ENCODE measurements around the gene DNAJB14. TPM values are rescaled to one million over a fixed set of nuclear protein-coding genes. Genes with fewer than 3 reads are reported as not detected.

The DNAJB14 gene
- total and polyA plus RNA-seq, 2 of the 4 experiments (the other 2 are of a cell fraction), result 12.9 to 15.6 TPM

DNA sequence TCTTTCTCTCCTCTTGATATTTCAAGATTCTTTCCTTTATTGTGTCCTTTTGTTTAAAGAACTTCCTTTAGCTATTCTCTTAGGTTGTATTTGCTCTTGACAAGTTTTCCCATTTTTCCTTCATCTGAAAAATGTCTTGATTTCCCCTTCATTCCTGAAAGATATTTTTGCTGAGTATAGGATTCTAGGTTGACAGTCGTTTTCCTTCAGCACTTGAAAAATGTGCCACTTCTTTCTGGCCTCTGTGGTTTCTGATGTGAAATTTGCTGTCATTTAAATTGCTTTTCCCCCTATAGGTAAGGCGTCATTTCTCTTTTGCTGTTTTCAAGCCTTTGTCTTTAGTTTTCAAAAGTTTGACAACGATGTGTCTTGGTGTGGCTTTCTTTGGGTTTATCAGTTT lies 28.8 kb downstream of the DNAJB14 start:
- dilution Hi-C loops (cut with HindIII; ENCODE audit: low sequenced_read_pairs, unreplicated experiment), result no loop called here
- H4K8ac ChIP-seq (ENCODE audit: low read depth in 2 of 2, low read length in 2 of 2), result no peak overlapping the region
- H3K14ac ChIP-seq (replicated peaks; ENCODE audit: low read depth, low read length), result no peak overlapping the region
- no peak overlapping the region for H3K4me3 ChIP-seq (ENCODE audit: insufficient read depth, low read depth, low read length)
- H2BK120ac ChIP-seq (ENCODE audit: low read depth, low read length), result no peak overlapping the region
- CTCF ChIA-PET, result no interaction called here
- H4K20me1 ChIP-seq (ENCODE audit: insufficient read depth, low read length), result no peaks in the 10 kb centered on the region
- peaks cover 13% of the 10 kb centered on the region for H3K36me3 ChIP-seq (ENCODE audit: control insufficient read depth, insufficient read depth, low read length)
- ATAC-seq (ENCODE audit: low read depth) (no peak), DNase-seq (no peak)
- H2BK20ac ChIP-seq (ENCODE audit: low read depth, low read length), result no peak overlapping the region
- no peak overlapping the region for H2BK15ac ChIP-seq (ENCODE audit: low read depth, low read length)
- in situ Hi-C loops (cut with MboI; ENCODE audit: low sequenced_read_pairs), result no loop called here
- no peak overlapping the region for H3K4ac ChIP-seq (ENCODE audit: low read depth, low read length)
- H3K18ac ChIP-seq (ENCODE audit: low read depth, low read length), result no peak overlapping the region
- no peak overlapping the region for H2BK5ac ChIP-seq (ENCODE audit: low read depth, low read length, poor library complexity, severe bottlenecking)
- BruUV-seq (replicated peaks), result TSS peak; percentile 2
- no peaks in the 10 kb centered on the region for H3K9me3 ChIP-seq (ENCODE audit: control insufficient read depth, insufficient read depth, low read length)
- intact Hi-C loops (cut with micrococcal nuclease), result no loop called here
- no peaks in the 10 kb centered on the region for H3K4me1 ChIP-seq (ENCODE audit: control insufficient read depth, insufficient read depth, low read length)
- no peak overlapping the region for H4K91ac ChIP-seq (ENCODE audit: insufficient read depth, low read depth, low read length)
- no peak overlapping the region for H4K5ac ChIP-seq (ENCODE audit: low read depth, low read length)
- POLR2A ChIA-PET (ENCODE audit: unreplicated experiment), result no interaction called here
- no peak overlapping the region for H2AK5ac ChIP-seq (ENCODE audit: low read depth, low read length)
- H3K4me2 ChIP-seq (ENCODE audit: low read depth, low read length), result no peak overlapping the region
- TF ChIP-seq, protein P1, sequence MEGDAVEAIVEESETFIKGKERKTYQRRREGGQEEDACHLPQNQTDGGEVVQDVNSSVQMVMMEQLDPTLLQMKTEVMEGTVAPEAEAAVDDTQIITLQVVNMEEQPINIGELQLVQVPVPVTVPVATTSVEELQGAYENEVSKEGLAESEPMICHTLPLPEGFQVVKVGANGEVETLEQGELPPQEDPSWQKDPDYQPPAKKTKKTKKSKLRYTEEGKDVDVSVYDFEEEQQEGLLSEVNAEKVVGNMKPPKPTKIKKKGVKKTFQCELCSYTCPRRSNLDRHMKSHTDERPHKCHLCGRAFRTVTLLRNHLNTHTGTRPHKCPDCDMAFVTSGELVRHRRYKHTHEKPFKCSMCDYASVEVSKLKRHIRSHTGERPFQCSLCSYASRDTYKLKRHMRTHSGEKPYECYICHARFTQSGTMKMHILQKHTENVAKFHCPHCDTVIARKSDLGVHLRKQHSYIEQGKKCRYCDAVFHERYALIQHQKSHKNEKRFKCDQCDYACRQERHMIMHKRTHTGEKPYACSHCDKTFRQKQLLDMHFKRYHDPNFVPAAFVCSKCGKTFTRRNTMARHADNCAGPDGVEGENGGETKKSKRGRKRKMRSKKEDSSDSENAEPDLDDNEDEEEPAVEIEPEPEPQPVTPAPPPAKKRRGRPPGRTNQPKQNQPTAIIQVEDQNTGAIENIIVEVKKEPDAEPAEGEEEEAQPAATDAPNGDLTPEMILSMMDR (conservative IDR thresholded peaks at IDR 0.05; ENCODE audit: low read depth, low read length), result no peak
- TF ChIP-seq SMC3 (IDR thresholded peaks at IDR 0.05; ENCODE audit: low read depth, low read length), result no peak
- no peak for TF ChIP-seq CEBPB (IDR thresholded peaks at IDR 0.05; ENCODE audit: low read depth, low read length)
- TF ChIP-seq RAD21 (IDR thresholded peaks at IDR 0.05; ENCODE audit: low read length), result no peak
- no peak for TF ChIP-seq MAZ (IDR thresholded peaks at IDR 0.05; ENCODE audit: borderline replicate concordance, low read depth, low read length)
- TF ChIP-seq, protein P2, sequence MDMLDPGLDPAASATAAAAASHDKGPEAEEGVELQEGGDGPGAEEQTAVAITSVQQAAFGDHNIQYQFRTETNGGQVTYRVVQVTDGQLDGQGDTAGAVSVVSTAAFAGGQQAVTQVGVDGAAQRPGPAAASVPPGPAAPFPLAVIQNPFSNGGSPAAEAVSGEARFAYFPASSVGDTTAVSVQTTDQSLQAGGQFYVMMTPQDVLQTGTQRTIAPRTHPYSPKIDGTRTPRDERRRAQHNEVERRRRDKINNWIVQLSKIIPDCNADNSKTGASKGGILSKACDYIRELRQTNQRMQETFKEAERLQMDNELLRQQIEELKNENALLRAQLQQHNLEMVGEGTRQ (IDR thresholded peaks at IDR 0.05; ENCODE audit: low read depth, low read length), result no peak
- TF ChIP-seq FOS (IDR thresholded peaks at IDR 0.05; ENCODE audit: low read depth, low read length), result no peak
- no peak for TF ChIP-seq RCOR1 (IDR thresholded peaks at IDR 0.05; ENCODE audit: insufficient replicate concordance, low read length)
- TF ChIP-seq RFX5 (IDR thresholded peaks at IDR 0.05; ENCODE audit: low read depth, low read length), result no peak
- TF ChIP-seq, protein P3, sequence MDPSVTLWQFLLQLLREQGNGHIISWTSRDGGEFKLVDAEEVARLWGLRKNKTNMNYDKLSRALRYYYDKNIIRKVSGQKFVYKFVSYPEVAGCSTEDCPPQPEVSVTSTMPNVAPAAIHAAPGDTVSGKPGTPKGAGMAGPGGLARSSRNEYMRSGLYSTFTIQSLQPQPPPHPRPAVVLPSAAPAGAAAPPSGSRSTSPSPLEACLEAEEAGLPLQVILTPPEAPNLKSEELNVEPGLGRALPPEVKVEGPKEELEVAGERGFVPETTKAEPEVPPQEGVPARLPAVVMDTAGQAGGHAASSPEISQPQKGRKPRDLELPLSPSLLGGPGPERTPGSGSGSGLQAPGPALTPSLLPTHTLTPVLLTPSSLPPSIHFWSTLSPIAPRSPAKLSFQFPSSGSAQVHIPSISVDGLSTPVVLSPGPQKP (IDR thresholded peaks at IDR 0.05; ENCODE audit: borderline replicate concordance, low read depth, low read length), result no peak
- no peak for TF ChIP-seq BHLHE40 (IDR thresholded peaks at IDR 0.05; ENCODE audit: low read depth, low read length)
- no peak for TF ChIP-seq MXI1 (IDR thresholded peaks at IDR 0.05; ENCODE audit: borderline replicate concordance, low read depth, low read length)
- TF ChIP-seq POLR2A (IDR thresholded peaks at IDR 0.05; ENCODE audit: low read depth, low read length), result no peak
- no peak for TF ChIP-seq CHD1 (IDR thresholded peaks at IDR 0.05; ENCODE audit: low read depth, low read length)
- H3K27me3 ChIP-seq (ENCODE audit: control insufficient read depth, insufficient read depth, low read length), result no peaks in the 10 kb centered on the region
- H3K79me1 ChIP-seq (ENCODE audit: low read depth in 1 of 2, low read length in 2 of 2), result peaks cover 9% of the 10 kb centered on the region in 2 experiments
- no peak overlapping the region for H2AFZ ChIP-seq (replicated peaks; ENCODE audit: low read length, poor library complexity)
- WGBS, 2 experiments (ENCODE audit: extremely low coverage in 2 of 2, insufficient read length in 1 of 2), result no CpG with 5 or more reads among the region's 3 CpGs
- no peak overlapping the region for H3K27ac ChIP-seq (ENCODE audit: insufficient read depth, low read length)
- no peak overlapping the region for H3K9ac ChIP-seq (ENCODE audit: low read depth, low read length)
- 0 out of 2 replicates have a peak, but pooled peaks cover 4% of the 10 kb centered on the region for H3K9me1 ChIP-seq (ENCODE audit: insufficient read depth, low read length)
- no peak overlapping the region for H3K56ac ChIP-seq (ENCODE audit: extremely low read depth, insufficient read depth, low read length)
- no peak overlapping the region for H3K23ac ChIP-seq (ENCODE audit: low read depth, low read length)
- H2AK9ac ChIP-seq (replicated peaks; ENCODE audit: low read depth, low read length, poor library complexity), result no peak overlapping the region
